Neural cell (in vitro differentiated cells): ENCODE results near the gene UNC13B.

ENCODE experiments used
- EZH2 ChIP-seq: fragments of 200-600, 300-800 bp; shearing (Covaris generic), sonication (generic); IDR thresholded peaks from 2 replicates; pipeline ENCODE4 v1.6.1; 2014; ENCODE audit warnings: antibody characterized with exemption, low read length, borderline replicate concordance, mild to moderate bottlenecking; ENCODE audit not compliant: insufficient read depth, poor library complexity, severe bottlenecking
- TF ChIP-seq, protein P1 (sequence below): fragments of 450-650 bp; IDR thresholded peaks from 2 replicates; pipeline ENCODE4 v1.5.1; 2014; ENCODE audit warnings: antibody characterized with exemption, mild to moderate bottlenecking, moderate library complexity; ENCODE audit not compliant: poor library complexity, severe bottlenecking

DNA sequence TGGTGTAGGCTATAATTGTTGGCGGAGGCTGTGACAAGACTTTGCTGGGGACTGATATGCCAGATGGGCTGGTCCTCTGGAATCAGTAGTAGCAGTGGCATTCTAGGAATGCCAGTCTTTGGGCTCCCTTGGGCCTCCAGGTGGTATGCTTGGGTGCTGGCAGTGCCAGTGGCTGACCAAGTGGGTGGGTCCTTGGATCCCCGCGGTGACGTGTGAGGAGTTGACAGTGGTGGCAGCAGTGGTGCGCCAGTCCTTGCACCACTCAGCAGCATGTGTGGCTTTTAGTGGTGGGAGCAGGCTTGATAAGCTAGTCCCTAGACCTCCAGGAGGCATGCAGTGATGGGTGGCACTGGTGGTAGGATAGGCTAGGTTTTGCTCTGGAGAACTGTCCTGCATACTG lies 63.9 kb downstream of the UNC13B start:
- TF ChIP-seq, protein P1, sequence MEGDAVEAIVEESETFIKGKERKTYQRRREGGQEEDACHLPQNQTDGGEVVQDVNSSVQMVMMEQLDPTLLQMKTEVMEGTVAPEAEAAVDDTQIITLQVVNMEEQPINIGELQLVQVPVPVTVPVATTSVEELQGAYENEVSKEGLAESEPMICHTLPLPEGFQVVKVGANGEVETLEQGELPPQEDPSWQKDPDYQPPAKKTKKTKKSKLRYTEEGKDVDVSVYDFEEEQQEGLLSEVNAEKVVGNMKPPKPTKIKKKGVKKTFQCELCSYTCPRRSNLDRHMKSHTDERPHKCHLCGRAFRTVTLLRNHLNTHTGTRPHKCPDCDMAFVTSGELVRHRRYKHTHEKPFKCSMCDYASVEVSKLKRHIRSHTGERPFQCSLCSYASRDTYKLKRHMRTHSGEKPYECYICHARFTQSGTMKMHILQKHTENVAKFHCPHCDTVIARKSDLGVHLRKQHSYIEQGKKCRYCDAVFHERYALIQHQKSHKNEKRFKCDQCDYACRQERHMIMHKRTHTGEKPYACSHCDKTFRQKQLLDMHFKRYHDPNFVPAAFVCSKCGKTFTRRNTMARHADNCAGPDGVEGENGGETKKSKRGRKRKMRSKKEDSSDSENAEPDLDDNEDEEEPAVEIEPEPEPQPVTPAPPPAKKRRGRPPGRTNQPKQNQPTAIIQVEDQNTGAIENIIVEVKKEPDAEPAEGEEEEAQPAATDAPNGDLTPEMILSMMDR = no peak
- TF ChIP-seq EZH2 = no peak
